Panc1 (cell line): ENCODE data around the gene ARFIP1. TPM values are rescaled to one million over a fixed set of nuclear protein-coding genes. Genes with fewer than 3 reads are reported as not detected.

Experiments
- ATAC-seq: fragments of 200-7000 bp; cut with Tn5 transposase; 2 replicates; pipeline ENCODE4 v1.9.1; 2020; ENCODE audit warnings: mild to moderate bottlenecking, moderate library complexity
- BruUV-seq: library from RNA; stranded (reverse); fragments of 400-500 nt; replicated peaks from 2 replicates; lab custom pipeline; 2021; lab: Mats Ljungman, UMichigan
- CTCF ChIA-PET: fragments of 300-600 bp; sonication (Branson Sonifier 250); formaldehyde crosslinking; loops from one replicate; lab custom pipeline; 2022; ENCODE audit warnings: antibody characterized with exemption; lab: Charles Lee
- POLR2A ChIA-PET: fragments of 300-600 bp; sonication (Branson Sonifier 250); formaldehyde crosslinking; loops from one replicate; lab custom pipeline; 2022; ENCODE audit warnings: antibody characterized with exemption; lab: Charles Lee
- DNase-seq: peaks from one replicate; pipeline ENCODE4 v3.0.0-alpha.2; 2010; ENCODE audit warnings: low read depth, low spot score
- H3K27ac ChIP-seq: 2 replicates; pipeline ENCODE4 v1.5.1; 2011; ENCODE audit warnings: mild to moderate bottlenecking, low read length, inconsistent platforms
- H3K27me3 ChIP-seq: fragments of 200-500 bp; sonication (Bioruptor generic); 2 replicates; pipeline ENCODE4 v1.6.0; 2014; ENCODE audit warnings: low read length, inconsistent platforms; ENCODE audit not compliant: control insufficient read depth, insufficient read depth
- H3K36me3 ChIP-seq: fragments of 200-500 bp; sonication (Bioruptor generic); 2 replicates; pipeline ENCODE4 v1.5.1; 2014; ENCODE audit warnings: inconsistent platforms, mild to moderate bottlenecking, low read length, moderate library complexity; ENCODE audit not compliant: control insufficient read depth, insufficient read depth
- H3K4me1 ChIP-seq: 2 replicates; pipeline ENCODE4 v1.5.1; 2011; ENCODE audit warnings: inconsistent platforms, mild to moderate bottlenecking, low read length, moderate library complexity; ENCODE audit not compliant: control insufficient read depth, insufficient read depth
- H3K4me3 ChIP-seq, 2 experiments: 2 replicates each; pipeline ENCODE4 v1.5.1; 2011 to 2012; ENCODE audit warnings: low read depth in 2 of 2, low read length in 2 of 2, mild to moderate bottlenecking in 2 of 2, inconsistent platforms in 1 of 2, moderate library complexity in 1 of 2
- H3K9me3 ChIP-seq: fragments of 200-500 bp; sonication (Bioruptor generic); 2 replicates; pipeline ENCODE4 v1.5.1; 2014; ENCODE audit warnings: low read depth, mild to moderate bottlenecking, inconsistent platforms, low read length, moderate library complexity; ENCODE audit not compliant: control insufficient read depth, insufficient read depth
- POLR2AphosphoS5 ChIP-seq: IDR thresholded peaks from 2 replicates; pipeline ENCODE4 v1.6.1; 2012; ENCODE audit warnings: mild to moderate bottlenecking, low read depth, low read length, moderate library complexity
- REST ChIP-seq, 2 experiments: IDR thresholded peaks; 2 replicates each; pipeline ENCODE4 v1.6.1; 2011 to 2012; ENCODE audit warnings: low read depth in 2 of 2, control low read depth in 1 of 2, low read length in 1 of 2, mild to moderate bottlenecking in 1 of 2, moderate library complexity in 1 of 2; ENCODE audit not compliant: insufficient read depth in 1 of 2
- SIN3A ChIP-seq: IDR thresholded peaks from 2 replicates; pipeline ENCODE4 v1.6.1; 2012; ENCODE audit warnings: low read depth, mild to moderate bottlenecking, low read length, moderate library complexity, borderline replicate concordance; ENCODE audit not compliant: insufficient read depth
- TCF7L2 ChIP-seq: IDR thresholded peaks from 2 replicates; pipeline ENCODE4 v1.6.1; 2011; ENCODE audit warnings: mild to moderate bottlenecking, low read depth, low read length, inconsistent platforms
- in situ Hi-C: cut with HindIII; loops from 2 replicates; pipeline ENCODE4 v1.10.0; 2016; ENCODE audit warnings: low sequenced_read_pairs, low pct_unique_long_range_greater_than_20kb
- intact Hi-C: fragments of 100-400 bp; cut with micrococcal nuclease; formaldehyde crosslinking; loops from one replicate; pipeline ENCODE4 v1.10.0; 2022; ENCODE audit not compliant: unreplicated experiment
- total RNA-seq: library from RNA; stranded (reverse); gene quantifications from one replicate; pipeline ENCODE4 v1.2.1, GENCODE V29; 2021; ENCODE audit not compliant: unreplicated experiment
- TF ChIP-seq, protein P1 (sequence below): fragments of 450-650 bp; IDR thresholded peaks from 2 replicates; pipeline ENCODE4 v1.5.1; 2017; ENCODE audit warnings: mild to moderate bottlenecking

Gene ARFIP1
- total RNA-seq, 1 experiment from 2014 or later: 22.2 TPM

- in situ Hi-C loops (no loop called here), intact Hi-C loops (no loop called here)
- Histone ChIP-seq H3K27me3 (no peaks in the 10 kb centered on the region), H3K4me1 (no peaks in the 10 kb centered on the region), H3K9me3 (no peaks in the 10 kb centered on the region), H3K36me3 (no peaks in the 10 kb centered on the region), H3K27ac (no peak overlapping the region), H3K4me3 (no peak overlapping the region)
- BruUV-seq: no TSS peak
- DNase-seq: no peak
- ATAC-seq: no peak
- CTCF ChIA-PET: no interaction called here
- POLR2A ChIA-PET: no interaction called here
- TF ChIP-seq SIN3A: no peak
- TF ChIP-seq, protein P1, sequence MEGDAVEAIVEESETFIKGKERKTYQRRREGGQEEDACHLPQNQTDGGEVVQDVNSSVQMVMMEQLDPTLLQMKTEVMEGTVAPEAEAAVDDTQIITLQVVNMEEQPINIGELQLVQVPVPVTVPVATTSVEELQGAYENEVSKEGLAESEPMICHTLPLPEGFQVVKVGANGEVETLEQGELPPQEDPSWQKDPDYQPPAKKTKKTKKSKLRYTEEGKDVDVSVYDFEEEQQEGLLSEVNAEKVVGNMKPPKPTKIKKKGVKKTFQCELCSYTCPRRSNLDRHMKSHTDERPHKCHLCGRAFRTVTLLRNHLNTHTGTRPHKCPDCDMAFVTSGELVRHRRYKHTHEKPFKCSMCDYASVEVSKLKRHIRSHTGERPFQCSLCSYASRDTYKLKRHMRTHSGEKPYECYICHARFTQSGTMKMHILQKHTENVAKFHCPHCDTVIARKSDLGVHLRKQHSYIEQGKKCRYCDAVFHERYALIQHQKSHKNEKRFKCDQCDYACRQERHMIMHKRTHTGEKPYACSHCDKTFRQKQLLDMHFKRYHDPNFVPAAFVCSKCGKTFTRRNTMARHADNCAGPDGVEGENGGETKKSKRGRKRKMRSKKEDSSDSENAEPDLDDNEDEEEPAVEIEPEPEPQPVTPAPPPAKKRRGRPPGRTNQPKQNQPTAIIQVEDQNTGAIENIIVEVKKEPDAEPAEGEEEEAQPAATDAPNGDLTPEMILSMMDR: no peak
- no peak for TF ChIP-seq TCF7L2
- no peak for TF ChIP-seq POLR2AphosphoS5
- no peak for TF ChIP-seq REST (IDR thresholded peaks at IDR 0.05; ENCODE audit: insufficient read depth in 1 of 2, low read depth in 2 of 2, low read length in 1 of 2)
Observed at GRCh38 chr4:152898606-152899005, 118.9 kb downstream of the ARFIP1 start.

DNA sequence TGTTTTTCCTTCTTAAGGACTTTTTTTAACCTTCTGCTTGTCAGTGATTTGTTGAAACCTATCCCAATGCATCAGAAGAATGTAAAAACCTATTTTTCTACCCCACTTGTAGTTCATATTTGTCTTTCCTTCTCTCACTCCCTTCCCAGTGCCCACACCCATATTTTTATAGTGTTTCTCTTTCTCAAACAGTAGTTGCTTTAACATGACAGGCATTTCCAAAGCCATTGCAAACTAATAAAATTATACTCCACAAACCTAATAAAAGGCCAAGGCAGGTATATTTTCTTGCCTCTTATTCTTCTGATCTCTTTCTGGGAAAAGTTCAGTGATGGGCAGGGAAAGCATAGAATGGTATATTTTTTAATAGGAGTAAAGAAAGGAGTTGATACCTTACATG is 120.6 kb downstream of the ARFIP1 start:
- Histone ChIP-seq H3K9me3 (no peaks in the 10 kb centered on the region), H3K27me3 (no peaks in the 10 kb centered on the region), H3K36me3 (no peaks in the 10 kb centered on the region), H3K27ac (no peak overlapping the region), H3K4me1 (no peaks in the 10 kb centered on the region), H3K4me3 (no peak overlapping the region)
- ATAC-seq (no peak), DNase-seq (no peak)
- ChIA-PET CTCF (no interaction called here), POLR2A (no interaction called here)
- BruUV-seq: no TSS peak
- intact Hi-C loops (no loop called here), in situ Hi-C loops (no loop called here)
- no peak for TF ChIP-seq POLR2AphosphoS5
- no peak for TF ChIP-seq TCF7L2
- no peak for TF ChIP-seq REST (IDR thresholded peaks at IDR 0.05; ENCODE audit: insufficient read depth in 1 of 2, low read depth in 2 of 2, low read length in 1 of 2)
- TF ChIP-seq, protein P1: no peak
- no peak for TF ChIP-seq SIN3A
